GM18867 (cell line): ENCODE data around the gene TIGD4.

Experiments
- ATAC-seq: cut with Tn5 transposase; IDR thresholded peaks from one replicate; pipeline ENCODE4 v1.9.1; 2021; ENCODE audit warnings: mild to moderate bottlenecking, moderate library complexity; ENCODE audit not compliant: unreplicated experiment

The TIGD4 gene

DNA sequence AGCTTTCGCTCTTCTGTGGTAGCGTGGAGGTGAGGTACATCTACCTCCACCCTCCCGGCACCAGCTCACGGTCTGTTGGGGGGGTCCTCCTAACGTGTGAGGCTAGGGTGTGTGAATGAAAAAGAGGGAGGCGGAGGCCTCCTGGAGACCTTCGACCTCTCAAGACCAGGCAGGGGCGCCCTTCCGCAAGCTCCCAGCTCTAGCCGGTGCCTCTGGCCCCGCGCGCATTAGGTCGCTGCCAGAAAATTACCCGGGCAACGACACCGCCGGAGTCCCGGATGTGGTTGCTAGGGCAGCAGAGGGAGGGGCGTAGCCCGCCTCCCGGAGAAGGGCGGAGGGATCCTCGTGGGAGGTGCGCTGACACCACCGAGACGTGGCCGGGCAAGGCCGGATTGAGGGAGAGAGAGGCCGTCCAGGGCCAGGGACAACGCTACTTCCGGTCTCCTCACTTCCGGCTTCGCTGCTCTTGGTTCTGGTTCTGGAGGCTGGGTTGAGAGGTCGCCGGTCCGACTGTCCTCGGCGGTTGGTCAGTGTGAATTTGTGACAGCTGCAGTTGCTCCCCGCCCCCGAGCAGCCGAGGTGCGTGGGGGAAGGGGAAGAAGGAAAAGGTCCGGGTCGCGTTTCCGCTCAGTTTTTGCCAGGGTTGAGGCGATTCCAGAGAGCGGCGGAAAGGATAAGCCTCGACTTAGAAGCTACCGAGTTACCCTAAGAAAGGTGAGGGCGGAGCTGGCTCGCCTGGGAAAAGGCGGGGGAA is at the start of gene TIGD4, which contains the start of gene ARFIP1:
Gene TIGD4 (minus strand): TSS at position 218 of the 754 bp plus-strand sequence. CDS start 8,726 bp downstream, outside the sequence.
Gene ARFIP1 (plus strand): TSS at position 442 of the 754 bp plus-strand sequence. CDS start 49,680 bp downstream, outside the sequence.
- peak; percentile 95 for ATAC-seq

- ATAC-seq, result no peak
These were observed 48.6 kb upstream of the TIGD4 start for GRCh38 chr4:152828122-152828521.

GRCh38 chr4:152825336-152825735 is 45.8 kb upstream of the TIGD4 start:
- no peak for ATAC-seq

GRCh38 chr4:152824561-152824960 is 45.0 kb upstream of the TIGD4 start:
- ATAC-seq, result no peak

DNA sequence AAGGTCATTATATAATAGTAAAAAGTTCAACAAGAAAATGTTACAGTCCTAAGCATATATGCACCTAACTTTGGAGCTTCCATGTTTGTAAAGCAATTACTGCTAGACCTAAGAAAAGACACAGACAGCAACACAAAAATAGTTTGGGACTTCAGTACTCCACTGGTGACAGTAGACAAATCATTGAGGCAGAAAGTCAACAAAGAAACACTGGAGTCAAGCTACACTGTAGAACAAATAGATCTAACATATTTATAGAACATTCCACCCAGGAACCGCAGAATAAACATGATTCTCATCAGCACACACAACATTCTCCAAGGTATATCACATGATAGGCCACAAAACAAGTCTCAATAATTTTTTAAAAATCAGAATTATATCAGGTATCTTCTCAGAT is 42.8 kb upstream of the TIGD4 start:
- no peak for ATAC-seq

GRCh38 chr4:152820073-152820472 is 40.5 kb upstream of the TIGD4 start:
- no peak for ATAC-seq

DNA sequence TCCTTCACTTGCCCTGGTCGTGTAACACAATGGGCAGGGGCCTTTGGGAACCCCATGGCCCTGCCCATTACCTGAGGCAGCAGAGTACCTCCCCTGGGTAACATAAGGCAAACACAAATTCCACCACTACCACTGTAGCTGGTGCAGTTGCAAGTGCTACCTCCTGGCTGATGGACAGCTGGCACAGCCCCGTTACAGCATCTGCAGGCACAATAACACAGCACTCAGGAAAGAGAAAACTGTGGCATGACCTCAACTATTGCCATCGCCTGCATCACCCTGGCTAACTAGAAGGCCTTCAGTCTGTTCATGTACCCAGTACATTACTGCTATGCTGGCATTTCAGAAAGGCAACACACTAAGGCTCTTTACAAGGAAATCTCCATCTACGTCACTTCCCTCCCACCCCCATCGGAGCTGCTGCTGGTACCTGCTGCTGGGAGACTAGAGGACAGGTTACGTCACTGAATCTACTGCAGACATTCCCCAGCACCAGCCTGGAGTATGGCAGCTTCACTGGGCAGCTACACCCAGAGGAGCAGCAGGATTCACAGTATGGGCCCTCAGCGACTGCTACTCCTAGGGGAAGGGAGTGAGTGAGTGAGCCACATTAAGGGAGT is 39.6 kb upstream of the TIGD4 start:
- no peak for ATAC-seq

GRCh38 chr4:152817331-152817730 is 37.8 kb upstream of the TIGD4 start:
- ATAC-seq, result no peak

DNA sequence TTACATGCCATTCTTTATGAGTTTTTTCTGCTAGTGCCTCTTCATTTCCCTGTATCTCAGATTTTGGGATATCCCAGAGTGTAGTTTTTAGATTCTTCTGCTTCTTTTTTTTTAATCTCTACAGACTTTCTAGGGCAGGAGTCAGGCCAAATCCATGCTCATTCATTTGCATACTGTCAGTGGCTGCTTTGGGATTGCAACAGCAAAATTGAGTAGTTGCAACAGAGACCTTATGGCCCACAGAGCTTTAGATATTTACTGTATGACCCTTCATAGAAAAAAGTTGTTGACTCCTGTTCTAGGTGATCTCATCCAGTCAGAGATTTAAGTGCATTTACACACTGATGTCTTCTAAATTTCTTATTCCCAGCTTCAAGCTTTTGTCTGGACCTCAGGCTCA is 35.5 kb upstream of the TIGD4 start:
- ATAC-seq, result no peak

GRCh38 chr4:152810715-152811287 is 31.3 kb upstream of the TIGD4 start:
- no peak for ATAC-seq

DNA sequence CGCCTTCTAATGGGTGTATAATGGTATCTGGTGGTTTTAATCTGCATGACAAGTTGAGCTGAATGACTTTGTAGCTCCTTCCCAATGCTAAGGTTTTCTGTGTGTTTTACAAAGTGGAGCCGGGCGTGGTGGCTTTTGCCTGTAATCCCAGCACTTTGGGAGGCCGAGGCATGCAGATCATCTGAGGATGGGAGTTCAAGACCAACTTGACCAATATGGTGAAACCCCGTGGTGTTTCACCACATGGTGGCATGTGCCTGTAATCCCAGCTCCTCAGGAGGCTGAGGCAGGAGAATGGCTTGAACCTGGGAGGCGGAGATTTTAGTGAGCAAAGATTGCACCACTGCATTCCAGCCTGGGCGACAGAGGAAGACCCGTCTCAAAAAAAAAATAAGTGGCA is 29.1 kb upstream of the TIGD4 start:
- ATAC-seq, result no peak

DNA sequence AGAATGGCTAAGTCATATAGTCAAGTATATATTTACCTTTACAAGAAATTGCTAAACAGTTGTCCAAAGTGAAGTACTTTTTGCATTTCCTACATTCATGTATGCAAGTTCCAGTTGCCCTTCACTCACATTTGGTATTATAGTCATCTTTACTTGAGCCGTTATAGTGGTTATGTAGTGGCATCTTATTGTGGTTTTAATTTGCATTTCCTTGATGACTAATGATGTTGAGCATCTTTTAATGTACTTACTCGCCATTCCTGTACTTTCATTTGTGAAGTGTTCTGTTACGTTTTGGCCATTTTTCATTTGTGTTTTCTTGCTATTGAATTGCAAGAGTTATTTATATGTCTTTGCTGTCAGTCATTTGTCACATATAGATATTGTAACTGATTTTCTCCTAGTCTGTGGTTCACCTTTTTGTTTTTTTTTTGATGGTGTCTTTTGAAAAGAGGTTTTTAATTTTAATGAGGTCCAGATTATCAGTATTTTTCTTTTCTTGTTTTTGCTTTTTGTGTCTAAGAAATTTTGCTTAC is 27.8 kb upstream of the TIGD4 start:
- peak; percentile 80 for ATAC-seq

DNA sequence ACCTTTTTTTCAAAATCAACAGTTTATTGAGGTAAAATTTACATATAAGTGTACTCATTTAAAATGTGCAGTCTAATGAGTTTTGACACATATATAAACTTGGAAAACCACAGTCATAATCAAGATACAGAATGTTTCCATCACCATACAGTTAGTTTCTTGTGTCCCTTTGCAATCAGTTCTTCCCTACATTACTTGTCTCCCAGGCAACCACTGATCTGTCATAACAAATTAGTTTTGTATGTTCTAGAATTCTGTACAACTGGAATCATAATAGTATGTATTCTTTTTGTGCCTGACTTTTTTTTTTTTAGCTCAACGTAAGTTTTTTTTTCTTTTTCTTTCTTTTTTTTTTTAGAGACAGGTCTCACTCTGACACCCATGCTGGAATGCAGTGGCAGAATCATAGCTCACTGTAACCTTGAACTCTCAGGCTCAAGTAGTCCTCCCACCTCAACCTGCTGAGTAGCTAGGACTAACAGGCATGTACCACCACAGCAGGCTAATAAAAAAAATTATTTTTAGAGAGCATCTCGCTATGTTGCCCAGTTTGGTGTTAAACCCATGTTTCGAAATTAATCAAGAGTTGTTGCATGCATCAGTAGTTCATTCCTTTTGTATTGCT is 27.1 kb upstream of the TIGD4 start:
- no peak for ATAC-seq

DNA sequence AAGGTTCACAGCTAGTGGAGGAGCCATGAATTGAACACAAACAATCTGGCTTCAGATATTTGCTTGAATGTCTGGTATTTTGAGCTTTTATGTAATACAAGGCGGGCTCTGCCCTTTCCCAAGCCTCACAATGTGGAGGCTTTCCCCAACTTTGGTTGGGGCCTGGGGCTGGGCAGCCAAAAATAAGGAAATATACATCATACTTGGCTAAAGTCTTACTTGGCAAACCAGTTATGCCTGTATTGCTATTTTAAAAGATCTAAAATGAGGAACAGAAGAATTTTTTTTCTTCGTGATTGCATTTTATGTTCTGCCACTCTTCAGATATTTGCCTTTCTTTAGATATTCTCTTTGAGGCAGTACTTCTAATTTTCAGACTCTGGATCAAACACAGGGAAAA is 26.3 kb upstream of the TIGD4 start:
- no peak for ATAC-seq

DNA sequence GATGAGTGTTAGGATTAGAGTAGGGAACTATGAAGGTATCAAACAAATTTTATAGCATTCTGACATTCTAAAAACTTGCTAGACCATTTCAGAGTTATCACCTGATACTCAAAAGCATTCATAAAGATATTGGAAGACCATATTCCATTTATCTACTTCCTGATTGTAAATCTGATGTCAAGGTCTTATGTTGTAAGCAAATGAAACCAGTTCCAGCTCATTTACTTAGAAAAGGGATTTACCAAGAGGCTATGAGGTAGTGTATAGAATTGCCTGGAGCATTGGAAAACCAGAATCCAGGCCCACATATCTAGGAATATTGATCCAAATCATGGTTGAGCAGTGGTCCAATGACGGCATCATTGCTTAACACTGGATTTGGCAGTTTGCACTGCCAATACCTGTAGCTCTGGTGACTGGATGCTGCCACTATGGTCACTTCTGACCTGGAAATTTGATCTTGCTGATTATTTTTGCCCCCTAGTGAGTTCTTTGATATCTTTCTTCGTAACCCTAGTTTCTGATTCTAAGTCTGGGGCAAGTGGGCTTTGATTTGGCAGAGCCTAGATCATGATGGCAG is 25.6 kb upstream of the TIGD4 start:
- no peak for ATAC-seq

GRCh38 chr4:152803541-152803940 is 24.0 kb upstream of the TIGD4 start:
- no peak for ATAC-seq

- ATAC-seq, result no peak
These were observed 16.4 kb upstream of the TIGD4 start for GRCh38 chr4:152795891-152796290.

DNA sequence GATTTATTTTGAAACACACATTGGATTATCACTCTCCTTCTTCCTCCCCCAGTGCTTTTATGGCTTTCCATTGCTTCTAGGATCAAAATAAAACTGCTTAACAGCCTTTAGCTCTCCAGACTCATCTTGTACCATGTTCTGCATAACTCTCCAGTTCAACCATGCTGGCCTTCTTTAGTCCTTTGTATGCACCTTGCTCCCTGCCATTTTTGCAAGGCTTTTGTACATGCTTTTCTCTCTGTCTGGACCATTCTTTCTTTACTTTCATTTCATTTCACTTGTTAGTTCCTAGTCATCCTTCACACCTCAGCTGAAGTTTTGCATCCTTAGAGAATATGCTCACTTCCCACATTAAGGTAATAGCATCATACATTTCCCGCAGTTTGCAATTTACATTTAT is 7.1 kb upstream of the TIGD4 start:
- no peak for ATAC-seq

GRCh38 chr4:152785639-152786615 is 6.4 kb upstream of the TIGD4 start:
- no peak for ATAC-seq
